ENCODE data around the gene ZNF407.

Gene ZNF407

DNA sequence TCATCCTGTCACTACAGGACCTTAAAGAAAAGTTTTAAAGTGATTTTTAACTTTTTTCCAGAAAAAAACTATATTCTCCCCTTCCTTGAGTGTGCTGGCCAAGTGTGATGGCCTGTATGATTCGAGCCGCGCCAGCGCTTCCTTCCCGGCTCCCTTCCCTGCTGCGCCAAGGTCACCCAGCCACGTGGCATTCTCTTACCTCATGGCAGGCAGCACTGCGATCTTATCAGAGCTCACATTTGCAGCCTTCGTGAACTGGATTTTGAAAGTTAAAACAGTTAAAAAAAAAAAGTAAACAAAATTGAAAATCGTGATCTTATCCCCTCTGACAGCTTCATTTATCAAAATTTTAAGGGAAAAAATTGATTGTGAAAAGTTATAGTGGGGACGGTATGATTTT is 331.4 kb downstream of the ZNF407 start:
- no peak for DNase-seq (ENCODE audit: low spot score)

DNA sequence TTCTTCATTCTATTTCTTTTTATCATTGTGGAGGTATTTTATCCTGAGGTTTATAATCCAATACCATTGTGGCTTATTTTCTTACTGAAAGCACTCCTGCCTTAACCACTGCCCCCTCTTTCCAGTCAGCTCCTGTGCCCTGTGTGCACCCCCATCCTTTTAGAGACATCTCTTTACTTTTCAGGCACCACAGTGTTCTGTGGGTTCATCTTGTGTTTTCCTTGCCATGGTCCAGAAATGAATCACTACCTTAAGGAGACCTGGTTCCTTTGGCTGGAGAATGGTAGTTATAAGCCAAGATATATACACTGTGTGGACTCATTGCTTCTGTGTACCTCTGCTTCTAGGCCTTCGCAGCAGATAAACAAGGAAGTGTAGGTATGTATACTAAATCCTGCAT is 332.9 kb downstream of the ZNF407 start:
- DNase-seq (ENCODE audit: low spot score): no peak

DNA sequence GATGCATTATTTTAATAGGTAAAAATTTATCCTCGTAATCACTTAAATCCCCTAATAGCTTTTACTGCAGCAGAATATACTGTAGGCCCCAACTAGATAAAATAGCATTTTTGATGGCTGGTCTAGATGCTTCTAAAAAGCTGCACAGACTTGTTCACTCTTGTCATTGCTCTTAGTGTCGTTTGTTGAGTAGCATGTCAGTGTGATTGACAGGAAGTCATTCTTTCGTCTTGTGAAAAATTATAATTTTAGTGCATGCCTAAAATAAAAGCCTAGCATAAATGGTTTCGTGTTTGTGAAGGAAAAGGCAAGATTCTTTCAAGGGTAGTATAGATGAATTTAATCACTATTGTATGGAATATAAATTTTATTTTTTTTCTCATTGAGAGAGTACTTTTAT is 336.3 kb downstream of the ZNF407 start:
- DNase-seq (ENCODE audit: low spot score): no peak

GRCh38 chr18:74935434-74935833 is 337.8 kb downstream of the ZNF407 start:
- DNase-seq (ENCODE audit: low spot score): no peak

DNA sequence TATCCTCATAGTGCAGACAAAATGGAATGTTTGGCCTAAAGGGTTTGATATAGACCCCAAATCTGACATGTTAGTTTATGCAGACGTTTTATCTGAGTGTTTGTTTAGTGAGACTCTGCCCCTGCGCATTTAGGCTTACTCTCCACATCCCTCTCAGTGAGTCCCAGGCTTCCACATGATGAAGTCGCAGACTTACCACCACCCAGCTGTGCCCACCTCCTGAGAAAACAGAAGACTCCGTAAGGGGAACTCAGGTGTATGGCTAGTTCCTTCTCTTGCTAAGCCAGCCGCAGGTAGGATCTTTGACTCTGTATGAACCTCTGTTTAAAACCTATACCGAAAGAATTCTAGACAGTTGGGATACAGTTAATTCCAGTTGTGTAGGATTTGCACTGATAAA is 338.7 kb downstream of the ZNF407 start:
- DNase-seq (ENCODE audit: low spot score): no peak

- no peak for DNase-seq (ENCODE audit: low spot score)
Observed at GRCh38 chr18:74937291-74937690, 339.6 kb downstream of the ZNF407 start.

DNA sequence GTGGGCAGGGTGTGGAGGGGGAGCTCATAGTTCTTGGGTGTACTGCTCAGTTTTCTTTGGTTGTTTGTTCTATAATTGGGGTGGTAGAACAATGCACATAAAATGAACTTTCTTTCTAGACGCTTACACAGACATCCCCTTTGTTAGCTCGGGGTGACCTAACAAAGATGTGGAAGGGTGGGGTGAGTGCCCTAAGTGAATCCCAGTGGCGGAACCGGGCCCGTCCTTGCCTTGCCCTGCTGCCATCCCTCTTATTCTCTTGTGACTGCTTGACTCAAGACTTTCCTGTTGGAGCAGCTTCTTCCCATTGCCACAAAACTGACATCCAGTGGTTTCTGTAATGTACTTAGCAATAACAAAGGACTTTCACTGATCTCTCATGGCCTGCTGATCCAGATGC is 343.2 kb downstream of the ZNF407 start:
- no peak for DNase-seq (ENCODE audit: low spot score)

- DNase-seq (ENCODE audit: low spot score): peak; percentile 24
Observed at GRCh38 chr18:74942319-74942910, 344.7 kb downstream of the ZNF407 start.

DNA sequence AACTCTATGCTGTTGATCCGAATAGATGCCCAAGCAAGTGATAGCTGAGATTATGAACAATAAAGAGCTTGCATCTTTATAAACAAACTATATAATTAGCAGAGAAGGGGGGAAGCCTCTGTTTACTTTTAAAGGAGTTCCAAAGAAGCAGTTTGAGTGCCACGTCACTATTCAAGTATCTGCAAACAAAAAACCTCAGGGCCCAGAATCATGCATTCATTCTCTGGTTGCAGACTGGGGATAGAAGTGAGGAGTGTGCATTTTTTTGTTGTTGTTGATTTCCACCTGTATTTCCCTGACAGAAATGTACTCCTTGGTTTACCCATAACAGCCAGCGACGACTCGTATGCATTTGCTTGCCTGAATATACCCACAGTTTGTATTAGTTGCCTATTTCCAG is 347.0 kb downstream of the ZNF407 start:
- no peak for DNase-seq (ENCODE audit: low spot score)

DNA sequence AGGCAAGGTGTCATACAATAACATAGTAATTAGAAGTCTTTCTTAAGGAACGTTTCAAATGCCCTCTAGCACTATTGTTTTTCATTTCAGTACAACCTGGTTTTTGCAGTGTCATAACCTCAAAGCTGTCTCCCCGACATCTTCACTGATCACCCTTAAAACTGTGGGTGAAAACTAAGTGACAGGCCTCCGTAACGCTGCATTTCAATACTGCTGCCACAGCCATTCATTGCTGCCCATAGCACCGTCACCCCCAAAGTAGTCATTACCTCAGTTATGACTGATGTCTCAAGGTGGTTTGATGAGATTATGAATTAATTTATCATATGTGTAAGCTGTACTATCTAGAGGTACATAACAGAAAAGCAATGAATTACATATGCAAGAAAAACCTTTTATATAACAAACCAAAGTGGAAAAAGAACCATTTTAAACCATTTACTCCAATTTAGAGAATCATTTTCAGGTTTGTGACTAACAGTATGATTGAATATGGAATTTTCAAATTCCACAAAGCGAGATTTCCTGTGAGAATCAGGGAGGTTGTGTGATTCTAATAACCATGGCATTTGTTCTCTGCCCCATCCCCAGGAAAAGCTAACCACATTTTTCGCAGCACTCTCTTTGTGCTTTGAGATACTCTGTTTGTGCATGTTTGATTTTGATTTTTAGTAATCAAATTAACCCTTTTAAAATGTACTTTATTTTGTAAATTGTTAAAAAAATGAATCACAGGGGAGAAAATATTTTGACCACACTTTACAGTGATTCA is 348.3 kb downstream of the ZNF407 start:
- DNase-seq (ENCODE audit: low spot score): no peak

DNA sequence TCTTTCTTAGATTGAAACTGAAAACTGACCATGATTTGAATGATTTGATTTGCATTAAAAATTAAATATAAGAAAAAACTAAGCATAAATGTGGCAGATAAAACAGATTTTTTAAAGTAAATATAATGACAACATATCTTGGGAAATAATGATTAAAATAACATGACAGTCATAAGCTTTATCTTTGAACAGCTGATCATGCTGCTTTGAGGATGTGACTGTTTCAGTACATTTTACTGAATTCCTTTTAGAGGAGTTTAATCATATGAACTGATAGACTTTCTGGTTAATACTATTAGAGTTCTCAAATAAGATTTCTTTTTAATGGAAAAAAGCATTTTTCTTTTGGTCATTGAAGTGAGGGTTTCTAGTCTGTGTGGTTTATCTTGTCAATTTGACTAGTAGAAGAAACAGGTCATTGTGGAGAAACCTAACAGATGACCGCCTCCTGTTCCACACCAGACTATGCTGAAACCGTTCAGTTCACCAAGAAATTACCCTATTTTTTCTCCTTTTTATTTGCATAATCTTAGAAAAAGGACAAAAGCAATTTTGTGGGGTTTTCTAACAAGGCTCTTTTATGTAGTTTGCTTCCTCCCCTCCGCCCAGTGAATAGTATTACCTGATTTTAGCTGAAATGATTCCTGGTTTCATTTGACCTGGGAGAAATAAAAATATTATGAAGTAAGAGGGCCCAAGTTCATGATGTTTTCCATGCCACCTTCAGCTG is 349.1 kb downstream of the ZNF407 start:
- no peak for DNase-seq (ENCODE audit: low spot score)

- DNase-seq (ENCODE audit: low spot score): no peak
Observed at GRCh38 chr18:74947417-74947816, 349.7 kb downstream of the ZNF407 start.

- no peak for DNase-seq (ENCODE audit: low spot score)
Observed at GRCh38 chr18:74947875-74948274, 350.2 kb downstream of the ZNF407 start.

- no peak for DNase-seq (ENCODE audit: low spot score)
Observed at GRCh38 chr18:74949611-74950010, 351.9 kb downstream of the ZNF407 start.

DNA sequence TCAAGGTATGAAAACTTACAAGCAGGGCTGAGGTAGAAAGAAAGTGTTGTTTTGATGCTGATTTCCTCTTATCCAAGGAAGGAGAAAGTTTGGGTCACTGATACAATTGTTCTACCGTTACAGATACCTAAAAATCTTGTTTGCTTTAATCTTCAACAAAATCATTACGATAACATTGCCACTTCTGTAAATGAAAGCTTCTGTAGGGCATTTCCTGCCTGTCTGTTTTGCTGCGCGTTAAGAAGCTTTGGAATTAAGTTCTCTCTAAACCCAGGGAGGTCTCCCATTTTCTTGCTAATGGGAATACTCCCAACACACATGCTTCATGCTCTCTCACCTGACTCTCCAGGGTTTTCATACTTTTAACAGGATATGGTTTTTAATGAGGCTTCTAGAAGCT is 352.8 kb downstream of the ZNF407 start:
- no peak for DNase-seq (ENCODE audit: low spot score)

- peak; percentile 51 for DNase-seq (ENCODE audit: low spot score)
Observed at GRCh38 chr18:74951165-74951760, 353.6 kb downstream of the ZNF407 start.

- no peak for DNase-seq (ENCODE audit: low spot score)
Observed at GRCh38 chr18:74957588-74958224, 360.0 kb downstream of the ZNF407 start.

DNA sequence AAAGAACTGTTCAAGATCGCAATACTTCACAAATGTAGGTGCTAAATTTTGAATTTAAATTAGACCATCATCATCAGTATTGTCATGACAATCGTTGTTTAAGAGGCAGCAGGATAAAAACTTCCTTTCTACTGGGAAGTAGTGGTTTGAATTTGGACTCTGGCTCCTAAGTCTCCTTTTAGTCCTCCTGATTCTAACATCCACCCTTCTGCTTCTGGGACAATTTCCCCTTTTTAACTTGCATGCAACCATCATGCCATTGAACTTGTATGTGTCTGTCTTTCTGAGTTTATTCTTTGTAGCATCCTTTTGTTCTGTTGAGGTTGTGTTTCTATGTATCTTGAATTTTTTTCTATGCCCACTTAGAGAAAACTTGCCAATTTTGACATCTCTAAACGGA is 361.5 kb downstream of the ZNF407 start:
- no peak for DNase-seq (ENCODE audit: low spot score)

DNA sequence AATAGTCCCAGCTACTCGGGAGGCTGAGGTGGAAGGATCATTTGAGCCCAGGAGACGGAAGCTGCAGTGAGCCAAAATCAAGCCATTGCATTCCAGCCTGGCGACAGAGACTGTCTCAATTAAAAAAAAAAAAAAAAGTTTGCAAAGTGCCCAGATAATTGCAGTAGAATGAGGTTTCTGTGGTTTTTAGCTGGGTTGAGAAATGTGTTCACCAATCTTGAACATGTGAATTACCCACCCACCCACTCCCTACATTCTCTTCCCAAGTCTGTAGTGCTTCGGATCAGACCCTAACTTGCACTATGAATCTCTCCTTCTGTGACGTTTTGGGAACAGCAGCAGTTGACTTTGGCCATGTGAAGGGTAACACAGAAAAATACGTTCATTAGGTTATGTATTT is 363.9 kb downstream of the ZNF407 start:
- DNase-seq (ENCODE audit: low spot score): no peak

GRCh38 chr18:74963820-74964446 is 366.3 kb downstream of the ZNF407 start:
- DNase-seq (ENCODE audit: low spot score): peak; percentile 33

- no peak for DNase-seq (ENCODE audit: low spot score)
Observed at GRCh38 chr18:74965682-74966081, 368.0 kb downstream of the ZNF407 start.

DNA sequence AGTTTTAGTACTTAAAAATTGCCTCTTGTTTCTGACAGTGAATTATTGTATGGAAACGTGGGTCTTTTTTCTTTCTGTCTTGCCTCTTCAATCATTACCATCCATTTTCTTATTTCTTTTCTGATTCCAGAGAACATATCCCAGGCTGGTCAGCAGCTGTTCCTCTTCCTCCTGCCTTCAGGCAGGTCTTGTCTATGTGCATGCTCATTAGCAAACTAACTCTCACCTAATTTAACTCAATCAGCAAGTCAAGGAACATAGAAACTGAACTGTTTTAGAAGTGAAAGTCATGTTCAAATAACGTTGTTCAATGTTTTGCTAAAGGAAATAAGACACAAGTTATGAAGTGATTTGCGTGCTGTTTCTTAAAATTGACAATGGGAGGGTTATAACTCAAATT is 369.8 kb downstream of the ZNF407 start:
- DNase-seq (ENCODE audit: low spot score): no peak
